Activated naive CD8-positive, alpha-beta T cell treated with anti-CD3 and anti-CD28 coated beads, Interleukin-2, amount 10 ng/mL, durations not matched to agents 7 days and 5 days (primary cell): ENCODE results near the gene PITPNC1. TPM values are rescaled to one million over a fixed set of nuclear protein-coding genes. Genes with fewer than 3 reads are reported as not detected.

ENCODE experiments used
- ATAC-seq: fragments of 150-1000 bp; cut with Tn5 transposase; one replicate; pipeline ENCODE4 v1.10.0; 2021; ENCODE audit warnings: low read depth, moderate library complexity
- POLR2A ChIA-PET: fragments of 350-600 bp; sonication (Branson Sonifier 250); formaldehyde crosslinking; loops from one replicate; lab custom pipeline; 2021; ENCODE audit warnings: antibody characterized with exemption; lab: Charles Lee
- DNase-seq: peaks from one replicate; pipeline ENCODE4 v3.0.0; 2021
- H3K27ac Mint-ChIP-seq: one replicate; pipeline ENCODE4 v1.8.0; 2022; ENCODE audit warnings: mild to moderate bottlenecking, mixed read lengths
- H3K27me3 Mint-ChIP-seq: one replicate; pipeline ENCODE4 v1.8.0; 2022; ENCODE audit warnings: mild to moderate bottlenecking, moderate library complexity, mixed read lengths
- H3K36me3 Mint-ChIP-seq: one replicate; pipeline ENCODE4 v1.8.0; 2021; ENCODE audit warnings: mild to moderate bottlenecking, mixed read lengths
- H3K4me1 Mint-ChIP-seq: one replicate; pipeline ENCODE4 v1.8.0; 2021; ENCODE audit warnings: mixed read lengths
- H3K4me3 Mint-ChIP-seq: one replicate; pipeline ENCODE4 v1.8.0; 2022; ENCODE audit warnings: mild to moderate bottlenecking, moderate library complexity, mixed read lengths
- H3K9me3 Mint-ChIP-seq: one replicate; pipeline ENCODE4 v1.8.0; 2021; ENCODE audit warnings: mixed read lengths
- total RNA-seq, 2 experiments: library from RNA; stranded (reverse); gene quantifications; one replicate each; pipeline ENCODE4 v1.2.3, GENCODE V29; 2021

Gene PITPNC1
- total RNA-seq, 2 experiments from 2014 or later: 100 to 104 TPM

- Mint-ChIP-seq H3K27me3 (no peaks in the 10 kb centered on the region), H3K36me3 (peaks cover 22% of the 10 kb centered on the region), H3K4me1 (peaks cover 70% of the 10 kb centered on the region), H3K9me3 (no peaks in the 10 kb centered on the region), H3K27ac (peak overlapping the region; percentile 89), H3K4me3 (peak overlapping the region; percentile 68)
- ATAC-seq (peak; percentile 51), DNase-seq (peak; percentile 50)
- POLR2A ChIA-PET: interaction anchor here (0.9 to 6.1 kb wide), 12 partner anchors 9 to 391 kb away, joined by 3 to 39 read pairs (median 18); partner anchors contain the start of genes BPTF and PITPNC1
These were observed 57.0 kb downstream of the PITPNC1 start for GRCh38 chr17:67434061-67434525.

- peaks cover 20% of the 10 kb centered on the region for H3K36me3 Mint-ChIP-seq
These were observed 58.0 kb downstream of the PITPNC1 start for GRCh38 chr17:67435122-67435521.

DNA sequence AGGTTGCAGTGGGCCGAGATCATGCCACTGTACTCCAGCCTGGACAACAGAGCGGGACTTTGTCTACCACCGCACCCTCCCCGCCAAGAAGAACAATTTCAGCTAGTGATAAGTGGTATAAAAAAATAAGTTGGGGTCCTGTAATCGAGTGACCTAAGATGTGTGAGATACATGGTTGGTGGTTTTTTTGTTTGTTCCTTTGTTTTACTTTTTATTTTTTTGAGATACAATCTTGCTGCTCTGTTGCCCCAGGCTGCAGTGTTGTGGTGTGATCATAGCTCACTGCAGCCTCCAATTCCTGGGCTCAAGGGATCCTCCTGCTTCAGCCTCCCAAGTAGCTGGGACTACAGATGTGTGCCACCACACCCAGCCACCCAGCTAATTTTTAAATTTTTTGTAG is 58.7 kb downstream of the PITPNC1 start:
- ATAC-seq (no peak), DNase-seq (no peak)
- no peaks in the 10 kb centered on the region for H3K27me3 Mint-ChIP-seq
- H3K9me3 Mint-ChIP-seq: no peaks in the 10 kb centered on the region
- POLR2A ChIA-PET: interaction anchor here (1.0 to 6.1 kb wide), 6 partner anchors 14 to 58 kb away, joined by 6 to 39 read pairs (median 24); partner anchors contain the start of gene PITPNC1
- H3K36me3 Mint-ChIP-seq: peaks cover 17% of the 10 kb centered on the region
- H3K4me3 Mint-ChIP-seq: peak overlapping the region; percentile 81
- peaks cover 75% of the 10 kb centered on the region for H3K4me1 Mint-ChIP-seq
- peak overlapping the region; percentile 95 for H3K27ac Mint-ChIP-seq

More at GRCh38 chr17:67435122-67435521, 58.0 kb downstream of the PITPNC1 start:
- POLR2A ChIA-PET: interaction anchor here (0.6 to 6.1 kb wide), 12 partner anchors 8 to 57 kb away, joined by 3 to 39 read pairs (median 18); partner anchors contain the start of gene PITPNC1
- Mint-ChIP-seq H3K27me3 (no peaks in the 10 kb centered on the region), H3K27ac (peak overlapping the region; percentile 95), H3K4me1 (peaks cover 73% of the 10 kb centered on the region), H3K4me3 (peak overlapping the region; percentile 81), H3K9me3 (no peaks in the 10 kb centered on the region)
- peak; percentile 77 for ATAC-seq
- DNase-seq: peak; percentile 49

GRCh38 chr17:67436233-67436632 is 59.2 kb downstream of the PITPNC1 start:
- H3K9me3 Mint-ChIP-seq: no peaks in the 10 kb centered on the region
- POLR2A ChIA-PET: interaction anchor here (1.0 to 6.1 kb wide), 5 partner anchors 17 to 58 kb away, joined by 6 to 39 read pairs (median 22); partner anchors contain the start of gene PITPNC1

DNA sequence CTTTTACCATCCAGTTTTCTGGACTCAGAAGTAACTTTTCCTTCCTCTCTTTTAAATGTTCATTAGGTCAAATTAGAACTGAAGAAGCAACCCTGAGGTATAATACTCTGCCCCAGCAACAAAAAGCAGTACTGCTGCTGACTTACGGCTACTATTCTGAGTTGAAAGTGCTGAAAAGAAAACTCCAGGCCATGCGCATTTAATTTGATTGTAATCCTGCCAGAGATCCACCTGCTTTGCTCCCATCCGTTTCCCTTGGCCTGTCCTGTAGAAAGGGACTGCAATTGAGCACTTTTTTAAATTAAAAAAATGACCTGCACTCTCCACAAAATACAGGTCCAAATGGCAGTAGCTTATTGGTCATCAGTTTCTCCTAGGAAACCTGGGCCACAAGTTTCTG is 61.6 kb downstream of the PITPNC1 start:
- no peaks in the 10 kb centered on the region for H3K27me3 Mint-ChIP-seq
- peak overlapping the region; percentile 4 for H3K4me3 Mint-ChIP-seq
- POLR2A ChIA-PET: interaction anchor here (0.6 to 5.9 kb wide), 7 partner anchors 15 to 724 kb away, joined by 3 to 156 read pairs (median 4); no protein-coding TSS in a partner anchor
- ATAC-seq (no peak), DNase-seq (no peak)
- no peaks in the 10 kb centered on the region for H3K9me3 Mint-ChIP-seq
- H3K4me1 Mint-ChIP-seq: peaks cover 71% of the 10 kb centered on the region
- peak overlapping the region; percentile 61 for H3K27ac Mint-ChIP-seq
- peaks cover 10% of the 10 kb centered on the region for H3K36me3 Mint-ChIP-seq

More at GRCh38 chr17:67436233-67436632, 59.2 kb downstream of the PITPNC1 start:
- H3K36me3 Mint-ChIP-seq: peaks cover 16% of the 10 kb centered on the region
- DNase-seq (no peak), ATAC-seq (no peak)
- H3K27ac Mint-ChIP-seq: peak overlapping the region; percentile 52
- H3K4me1 Mint-ChIP-seq: peaks cover 75% of the 10 kb centered on the region
- H3K27me3 Mint-ChIP-seq: no peaks in the 10 kb centered on the region
- peak overlapping the region; percentile 13 for H3K4me3 Mint-ChIP-seq

DNA sequence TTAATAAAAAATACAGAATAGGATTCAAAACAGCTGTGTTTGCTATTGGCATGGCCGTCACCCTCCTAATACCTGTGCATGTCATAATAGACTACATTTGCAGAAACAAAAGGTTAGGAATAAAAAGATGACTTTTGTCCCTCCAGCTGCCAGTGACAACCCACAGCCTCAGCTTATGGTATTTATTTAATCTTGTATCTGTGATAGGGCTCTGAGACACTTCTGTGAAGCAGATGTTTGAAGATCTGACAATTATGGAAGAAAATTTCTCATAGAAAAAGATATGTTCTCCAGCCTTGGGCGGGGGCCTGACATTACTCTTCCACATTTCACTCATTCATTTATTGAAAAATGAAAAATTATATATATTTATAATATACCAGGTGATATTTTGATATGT is 62.2 kb downstream of the PITPNC1 start:
- ATAC-seq (no peak), DNase-seq (no peak)
- peaks cover 13% of the 10 kb centered on the region for H3K36me3 Mint-ChIP-seq
- peaks cover 70% of the 10 kb centered on the region for H3K4me1 Mint-ChIP-seq
- POLR2A ChIA-PET: interaction anchor here (0.6 to 5.9 kb wide), 3 partner anchors 14 to 58 kb away, joined by 3 to 156 read pairs (median 6); no protein-coding TSS in a partner anchor
- H3K27me3 Mint-ChIP-seq: no peaks in the 10 kb centered on the region
- no peak overlapping the region for H3K4me3 Mint-ChIP-seq
- H3K27ac Mint-ChIP-seq: peak overlapping the region; percentile 57
- H3K9me3 Mint-ChIP-seq: peaks cover 1% of the 10 kb centered on the region

- POLR2A ChIA-PET: interaction anchor here (0.8 to 5.9 kb wide), 18 partner anchors 9 to 64 kb away, joined by 3 to 156 read pairs (median 10); partner anchors contain the start of gene PITPNC1
- no peak for ATAC-seq
- peak overlapping the region; percentile 97 for H3K27ac Mint-ChIP-seq
- H3K9me3 Mint-ChIP-seq: peaks cover 1% of the 10 kb centered on the region
- peak overlapping the region; percentile 85 for H3K4me3 Mint-ChIP-seq
- no peak for DNase-seq
- H3K4me1 Mint-ChIP-seq: peaks cover 66% of the 10 kb centered on the region
- peaks cover 18% of the 10 kb centered on the region for H3K36me3 Mint-ChIP-seq
- no peaks in the 10 kb centered on the region for H3K27me3 Mint-ChIP-seq
These were observed 63.4 kb downstream of the PITPNC1 start for GRCh38 chr17:67440277-67441051.

DNA sequence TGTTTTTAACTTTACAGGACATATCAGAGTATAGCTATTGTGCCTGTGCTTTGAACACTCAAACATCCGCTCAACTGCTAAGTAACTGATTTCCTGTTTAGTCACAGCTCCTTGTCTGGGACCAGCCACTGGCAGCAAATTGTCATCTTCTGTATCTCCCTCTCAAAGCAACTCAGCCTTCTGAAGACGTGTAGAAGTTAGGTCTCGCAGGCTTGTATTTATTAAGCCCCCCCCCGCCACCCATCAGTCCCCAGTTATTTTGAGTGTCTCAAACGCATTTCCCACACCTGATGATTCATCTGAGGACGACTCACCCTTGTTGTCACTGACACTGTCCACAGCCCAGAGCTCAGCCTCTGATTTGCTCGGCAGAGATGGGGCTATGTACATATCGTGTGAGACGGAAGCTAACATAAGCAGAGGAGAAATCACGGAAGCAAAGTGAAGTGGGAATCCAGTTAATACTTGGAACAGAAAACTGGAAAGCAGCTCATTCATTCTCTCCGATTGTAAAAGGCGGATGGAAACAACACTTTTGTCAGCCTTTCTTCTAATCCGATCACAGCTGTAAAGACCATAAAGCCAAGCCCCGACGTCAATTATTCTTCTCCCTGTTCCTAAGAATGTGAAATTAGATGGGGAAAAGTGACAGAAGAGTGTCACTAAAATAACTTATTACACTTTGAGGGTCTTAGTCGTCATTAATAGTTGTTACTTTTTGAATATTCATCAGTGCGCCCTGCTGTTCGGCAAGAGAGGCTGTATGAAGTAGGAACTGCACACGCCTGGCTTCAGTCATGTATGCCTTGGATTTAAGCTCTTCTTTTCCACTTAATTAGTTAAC is 64.2 kb downstream of the PITPNC1 start:
- ATAC-seq (peak; percentile 95), DNase-seq (peak; percentile 55)
- peaks cover 58% of the 10 kb centered on the region for H3K4me1 Mint-ChIP-seq
- POLR2A ChIA-PET: interaction anchor here (0.6 to 5.9 kb wide), 22 partner anchors 9 to 75 kb away, joined by 3 to 156 read pairs (median 6); partner anchors contain the start of gene PITPNC1
- H3K27ac Mint-ChIP-seq: peak overlapping the region; percentile 97
- peaks cover 16% of the 10 kb centered on the region for H3K36me3 Mint-ChIP-seq
- peaks cover 1% of the 10 kb centered on the region for H3K9me3 Mint-ChIP-seq
- H3K27me3 Mint-ChIP-seq: no peaks in the 10 kb centered on the region
- peak overlapping the region; percentile 85 for H3K4me3 Mint-ChIP-seq

GRCh38 chr17:67441896-67442219 is 64.8 kb downstream of the PITPNC1 start:
- POLR2A ChIA-PET: interaction anchor here (0.6 to 5.9 kb wide), 17 partner anchors 10 to 76 kb away, joined by 3 to 156 read pairs (median 11); partner anchors contain the start of gene PITPNC1

DNA sequence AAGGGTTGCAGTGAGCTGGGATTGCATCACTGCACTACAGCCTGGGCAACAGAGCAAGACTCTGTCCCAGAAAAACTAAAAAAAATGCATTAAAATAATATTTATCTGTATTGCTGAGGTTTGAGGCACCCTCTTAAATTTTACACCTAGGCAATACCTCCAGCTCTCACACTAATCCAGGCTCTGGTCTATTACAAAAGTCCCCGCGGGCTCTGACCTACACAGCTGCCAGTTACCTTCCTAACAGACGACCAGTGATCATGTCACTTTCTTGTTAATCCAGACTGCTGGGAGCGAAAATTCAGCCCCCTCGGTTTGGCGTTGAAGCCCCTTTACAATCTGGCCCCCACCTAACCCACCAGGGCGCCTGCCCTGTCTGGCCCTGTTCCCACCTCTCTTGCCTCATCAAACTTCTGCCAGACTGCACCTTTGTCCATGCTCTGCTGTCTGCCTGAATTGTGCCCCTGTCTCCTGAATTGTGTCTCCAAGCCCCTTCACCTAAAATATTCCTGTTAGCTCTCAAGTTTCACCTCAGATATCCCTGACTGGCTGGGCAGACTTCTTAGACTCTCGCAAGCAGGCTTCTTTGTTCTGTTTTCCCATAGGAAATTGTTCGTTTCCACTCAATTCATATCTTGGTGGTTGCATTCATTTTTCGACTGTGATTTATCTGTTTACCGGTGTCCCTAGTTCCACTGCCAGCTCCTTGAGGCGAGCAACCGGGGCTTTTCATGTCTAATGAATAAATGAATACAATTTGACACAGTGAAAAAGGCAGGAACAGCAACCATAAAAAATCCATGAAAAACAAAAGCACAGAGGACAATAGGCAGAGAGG is 65.9 kb downstream of the PITPNC1 start:
- H3K36me3 Mint-ChIP-seq: peaks cover 17% of the 10 kb centered on the region
- peaks cover 51% of the 10 kb centered on the region for H3K4me1 Mint-ChIP-seq
- no peak for DNase-seq
- peak overlapping the region; percentile 69 for H3K27ac Mint-ChIP-seq
- no peak for ATAC-seq
- peaks cover 1% of the 10 kb centered on the region for H3K9me3 Mint-ChIP-seq
- POLR2A ChIA-PET: interaction anchor here (0.6 to 5.9 kb wide), 8 partner anchors 8 to 65 kb away, joined by 3 to 156 read pairs (median 14); partner anchors contain the start of gene PITPNC1
- H3K27me3 Mint-ChIP-seq: no peaks in the 10 kb centered on the region
- H3K4me3 Mint-ChIP-seq: no peak overlapping the region

More at GRCh38 chr17:67441896-67442219, 64.8 kb downstream of the PITPNC1 start:
- Mint-ChIP-seq H3K27me3 (no peaks in the 10 kb centered on the region), H3K9me3 (peaks cover 1% of the 10 kb centered on the region), H3K4me1 (peaks cover 52% of the 10 kb centered on the region), H3K4me3 (peak overlapping the region; percentile 85), H3K27ac (peak overlapping the region; percentile 97), H3K36me3 (peaks cover 12% of the 10 kb centered on the region)
- ATAC-seq (no peak), DNase-seq (no peak)

DNA sequence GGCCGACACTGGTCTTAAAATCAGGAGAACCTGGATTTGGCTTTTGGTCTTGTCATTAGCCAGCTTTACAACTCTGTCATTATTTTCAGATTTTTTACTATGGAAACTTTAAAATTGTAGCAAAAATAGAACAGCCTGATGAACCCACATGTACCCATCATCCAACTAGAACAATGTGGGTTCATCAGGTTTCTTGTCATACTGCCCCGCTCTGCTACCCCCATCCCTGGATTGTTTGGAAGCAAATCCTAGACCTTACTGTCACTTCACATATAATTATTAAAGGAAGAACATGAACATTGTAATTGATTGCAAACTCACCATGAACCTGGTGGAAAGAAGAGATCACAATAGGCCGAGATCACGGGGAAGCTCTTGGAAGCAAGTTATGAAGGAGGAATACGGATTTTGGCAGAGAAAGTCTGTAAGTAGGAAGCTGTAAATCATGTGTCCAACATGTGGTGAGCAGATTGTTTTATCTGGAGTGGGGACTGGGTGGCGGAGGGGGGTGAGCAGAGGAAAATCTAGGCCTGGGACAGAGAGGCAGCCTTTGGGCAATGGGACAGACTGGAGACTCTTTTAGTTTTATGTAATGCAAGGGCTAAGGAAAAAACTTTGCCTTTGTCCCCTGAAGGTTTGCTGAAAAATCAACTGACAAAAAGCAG is 67.0 kb downstream of the PITPNC1 start:
- Mint-ChIP-seq H3K36me3 (peaks cover 23% of the 10 kb centered on the region), H3K4me3 (no peak overlapping the region), H3K27me3 (no peaks in the 10 kb centered on the region), H3K4me1 (peaks cover 53% of the 10 kb centered on the region), H3K9me3 (peaks cover 1% of the 10 kb centered on the region), H3K27ac (peak overlapping the region; percentile 50)
- POLR2A ChIA-PET: interaction anchor here (0.6 to 1.3 kb wide), 3 partner anchors 9 to 888 kb away, joined by 4 to 5 read pairs (median 4); no protein-coding TSS in a partner anchor
- DNase-seq (no peak), ATAC-seq (no peak)
